ENCODE measurements around the gene STARD8.

DNA sequence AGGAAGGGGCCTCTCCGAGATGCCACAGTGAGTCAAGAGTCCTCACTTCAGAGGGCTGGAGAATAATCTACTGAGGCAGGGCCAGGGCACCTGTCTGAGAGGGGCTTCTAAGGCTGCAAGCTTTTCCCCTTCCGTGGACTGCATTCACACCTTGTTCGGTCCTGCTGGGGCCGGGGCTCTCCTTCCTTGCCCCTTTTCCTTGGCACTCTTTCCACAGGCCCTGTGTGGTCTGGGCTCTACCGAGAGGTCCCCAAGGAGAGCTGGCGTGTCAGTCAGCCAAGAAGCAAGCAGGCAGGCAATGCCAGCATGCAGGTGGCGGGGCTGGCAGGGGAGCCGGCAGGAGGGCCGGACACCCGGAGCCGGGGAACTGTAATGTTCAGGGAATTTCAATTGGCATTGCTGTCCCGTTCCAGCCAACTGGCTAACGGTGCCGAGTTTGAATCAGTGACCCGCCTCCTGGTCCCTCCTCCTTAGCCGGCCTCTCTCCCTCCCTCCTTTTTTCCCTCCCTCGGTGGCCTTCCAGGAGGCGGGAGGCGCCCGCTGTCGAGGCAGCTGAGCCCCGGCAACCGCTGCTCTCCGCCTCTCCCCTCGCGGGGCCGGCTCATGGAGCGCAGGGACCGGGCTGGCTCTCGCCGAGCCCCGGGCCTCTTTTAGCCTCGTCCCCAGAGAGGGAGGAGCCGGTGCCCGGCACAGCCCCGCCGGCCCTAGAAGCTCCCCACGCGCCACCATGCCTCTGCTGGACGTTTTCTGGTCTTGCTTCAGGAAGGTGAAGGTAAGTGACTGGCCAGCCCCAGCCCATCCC lies at the start of gene STARD8:
- TF ChIP-seq, protein P1, sequence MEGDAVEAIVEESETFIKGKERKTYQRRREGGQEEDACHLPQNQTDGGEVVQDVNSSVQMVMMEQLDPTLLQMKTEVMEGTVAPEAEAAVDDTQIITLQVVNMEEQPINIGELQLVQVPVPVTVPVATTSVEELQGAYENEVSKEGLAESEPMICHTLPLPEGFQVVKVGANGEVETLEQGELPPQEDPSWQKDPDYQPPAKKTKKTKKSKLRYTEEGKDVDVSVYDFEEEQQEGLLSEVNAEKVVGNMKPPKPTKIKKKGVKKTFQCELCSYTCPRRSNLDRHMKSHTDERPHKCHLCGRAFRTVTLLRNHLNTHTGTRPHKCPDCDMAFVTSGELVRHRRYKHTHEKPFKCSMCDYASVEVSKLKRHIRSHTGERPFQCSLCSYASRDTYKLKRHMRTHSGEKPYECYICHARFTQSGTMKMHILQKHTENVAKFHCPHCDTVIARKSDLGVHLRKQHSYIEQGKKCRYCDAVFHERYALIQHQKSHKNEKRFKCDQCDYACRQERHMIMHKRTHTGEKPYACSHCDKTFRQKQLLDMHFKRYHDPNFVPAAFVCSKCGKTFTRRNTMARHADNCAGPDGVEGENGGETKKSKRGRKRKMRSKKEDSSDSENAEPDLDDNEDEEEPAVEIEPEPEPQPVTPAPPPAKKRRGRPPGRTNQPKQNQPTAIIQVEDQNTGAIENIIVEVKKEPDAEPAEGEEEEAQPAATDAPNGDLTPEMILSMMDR (IDR thresholded peaks at IDR 0.05): no peak
- no peak for TF ChIP-seq POLR2A (IDR thresholded peaks at IDR 0.05)
